HG02973 (cell line): Measurements from ENCODE around the gene KLK2.

Source experiments
- ATAC-seq: cut with Tn5 transposase; IDR thresholded peaks from one replicate; pipeline ENCODE4 v1.9.1; 2021; ENCODE audit warnings: moderate library complexity; ENCODE audit not compliant: unreplicated experiment

The KLK2 gene

DNA sequence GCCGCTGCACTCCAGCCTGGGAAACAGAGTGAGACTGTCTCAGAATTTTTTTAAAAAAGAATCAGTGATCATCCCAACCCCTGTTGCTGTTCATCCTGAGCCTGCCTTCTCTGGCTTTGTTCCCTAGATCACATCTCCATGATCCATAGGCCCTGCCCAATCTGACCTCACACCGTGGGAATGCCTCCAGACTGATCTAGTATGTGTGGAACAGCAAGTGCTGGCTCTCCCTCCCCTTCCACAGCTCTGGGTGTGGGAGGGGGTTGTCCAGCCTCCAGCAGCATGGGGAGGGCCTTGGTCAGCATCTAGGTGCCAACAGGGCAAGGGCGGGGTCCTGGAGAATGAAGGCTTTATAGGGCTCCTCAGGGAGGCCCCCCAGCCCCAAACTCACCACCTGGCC lies at the start of gene KLK2:
KLK2 (plus strand) TSS at position 384 of the 400 bp plus-strand sequence. CDS start 35 bp downstream, outside the sequence.
- ATAC-seq, result no peak

GRCh38 chr19:50826492-50827240 lies 46.6 kb upstream of the KLK2 start:
- ATAC-seq, result no peak

DNA sequence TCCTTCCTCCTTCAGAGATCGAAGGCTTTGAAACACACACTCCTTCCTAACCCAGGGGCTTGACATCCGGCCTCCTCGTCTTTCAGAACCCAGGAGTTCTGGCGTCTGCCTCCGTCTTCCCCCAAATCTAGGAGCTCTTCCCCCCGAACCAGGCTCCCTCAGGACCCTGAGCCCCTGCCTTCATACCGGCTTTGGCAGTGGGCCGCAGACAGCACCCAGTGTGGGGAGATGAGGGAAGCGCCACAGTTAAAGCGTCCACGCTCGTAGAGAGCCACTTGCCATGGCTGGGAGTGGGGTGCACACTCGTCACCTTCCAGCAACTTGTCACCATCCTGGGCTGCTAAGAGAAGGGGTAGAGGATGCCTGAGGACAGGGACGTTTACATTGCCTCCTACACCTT lies 45.8 kb upstream of the KLK2 start:
- ATAC-seq, result no peak

DNA sequence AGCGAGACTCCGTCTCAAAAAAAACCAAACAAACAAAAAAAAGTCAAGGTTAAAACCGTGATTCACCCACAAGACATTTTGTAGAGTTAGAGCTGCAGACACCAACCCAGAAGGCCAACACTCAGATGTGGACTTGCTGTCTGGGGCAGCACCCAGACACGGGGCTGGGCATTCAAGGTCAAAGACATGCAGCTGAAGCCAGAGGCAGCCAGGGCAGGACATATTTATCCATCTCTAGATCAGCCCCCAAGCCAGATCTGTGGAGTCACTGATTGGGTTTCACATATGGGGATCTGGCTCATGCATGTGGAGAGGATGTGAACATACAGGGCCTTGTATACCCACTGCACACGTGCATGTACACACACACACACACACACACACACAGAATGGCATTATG lies 43.4 kb upstream of the KLK2 start:
- no peak for ATAC-seq

- ATAC-seq, result no peak
Observed at GRCh38 chr19:50830266-50831025, 42.8 kb upstream of the KLK2 start.

DNA sequence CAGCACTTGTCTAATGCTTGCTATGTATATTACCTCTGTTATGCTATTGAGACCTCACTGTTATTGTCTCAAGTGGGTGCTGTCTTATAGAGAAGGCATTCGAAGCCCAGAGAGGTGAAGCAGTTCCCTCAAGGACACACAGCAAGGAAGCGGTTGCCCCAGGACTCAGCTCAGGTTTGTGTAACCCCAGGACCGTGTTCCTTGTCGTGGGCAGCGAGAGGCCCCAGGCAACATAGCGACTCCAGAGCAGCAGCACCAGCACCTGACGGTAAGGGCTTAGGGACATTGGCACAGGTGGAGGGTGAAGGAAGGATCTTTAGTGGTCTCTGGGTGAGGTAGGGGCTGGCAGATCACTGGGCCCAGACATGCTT lies 42.2 kb upstream of the KLK2 start:
- no peak for ATAC-seq

GRCh38 chr19:50832666-50833065 lies 40.6 kb upstream of the KLK2 start:
- no peak for ATAC-seq

DNA sequence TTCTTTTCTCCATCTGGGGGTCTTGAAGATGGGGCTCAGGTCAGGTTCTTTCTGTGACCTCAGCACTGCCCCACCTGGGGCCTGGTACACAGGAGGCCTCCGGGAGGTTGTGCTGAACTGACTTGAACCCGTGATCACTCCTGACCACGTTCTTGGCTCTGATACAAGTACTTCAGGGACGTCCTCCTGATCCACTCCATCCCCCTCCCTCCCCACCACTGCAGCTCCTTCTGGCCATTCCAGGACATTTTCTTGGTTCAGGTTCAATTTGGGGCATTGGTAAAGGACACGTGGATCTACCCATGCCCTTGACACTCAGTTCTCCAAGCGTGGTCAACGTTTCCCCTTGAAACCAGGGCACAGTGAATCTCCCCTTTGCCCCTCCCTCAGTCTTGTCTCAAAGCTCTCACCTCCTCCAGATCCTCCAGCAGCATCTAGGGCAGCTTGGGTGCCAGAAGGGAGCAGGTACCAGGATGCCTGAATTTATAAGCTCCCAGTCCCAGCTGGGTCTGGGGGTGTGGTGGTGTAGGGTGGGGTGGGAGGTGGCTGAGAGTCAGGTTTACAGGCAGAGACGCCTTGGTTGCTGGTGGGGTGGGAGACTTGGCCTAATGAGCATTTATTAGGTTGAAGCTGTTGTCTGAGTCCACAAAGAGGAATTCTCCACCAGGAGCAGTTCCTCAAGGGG lies 40.0 kb upstream of the KLK2 start, which contains the start of gene KLK15:
KLK15 (minus strand) TSS at position 458 of the 685 bp plus-strand sequence. CDS start 2,082 bp downstream, outside the sequence.
- no peak for ATAC-seq

GRCh38 chr19:50833802-50834167 lies 39.5 kb upstream of the KLK2 start:
- no peak for ATAC-seq

DNA sequence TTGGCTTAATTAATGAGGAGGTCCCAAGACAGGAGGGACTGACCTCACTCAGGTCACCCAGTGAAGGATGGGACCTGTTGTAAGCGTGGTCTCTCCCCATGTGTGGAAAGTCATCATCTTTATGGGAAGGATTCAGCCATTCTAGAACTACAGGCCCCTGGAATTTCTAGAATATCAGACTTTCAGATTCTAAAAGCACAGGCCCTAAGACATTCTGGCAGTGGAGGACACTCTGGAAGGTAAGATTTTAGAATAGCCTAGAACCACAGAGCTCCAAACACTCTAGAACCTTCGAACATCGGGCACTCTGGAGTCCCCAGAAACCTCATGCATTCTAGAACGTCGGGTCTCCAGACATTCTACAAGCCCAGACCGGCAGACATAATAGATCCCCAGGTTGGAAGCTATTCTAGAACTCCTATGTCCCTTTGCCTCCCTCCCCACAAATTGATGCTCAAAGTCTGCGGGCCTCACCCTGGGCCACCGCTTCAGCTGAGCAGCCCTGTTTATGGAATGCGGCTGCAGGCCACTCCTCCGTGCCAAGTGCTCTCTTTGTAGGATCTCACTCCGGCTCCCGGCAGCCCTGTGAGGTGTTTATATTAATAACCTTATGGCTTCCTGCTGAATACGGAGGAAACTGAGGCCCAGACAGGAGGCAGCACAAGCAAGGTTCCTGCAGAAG lies 38.0 kb upstream of the KLK2 start:
- ATAC-seq, result no peak

GRCh38 chr19:50835785-50836542 lies 37.3 kb upstream of the KLK2 start:
- no peak for ATAC-seq

DNA sequence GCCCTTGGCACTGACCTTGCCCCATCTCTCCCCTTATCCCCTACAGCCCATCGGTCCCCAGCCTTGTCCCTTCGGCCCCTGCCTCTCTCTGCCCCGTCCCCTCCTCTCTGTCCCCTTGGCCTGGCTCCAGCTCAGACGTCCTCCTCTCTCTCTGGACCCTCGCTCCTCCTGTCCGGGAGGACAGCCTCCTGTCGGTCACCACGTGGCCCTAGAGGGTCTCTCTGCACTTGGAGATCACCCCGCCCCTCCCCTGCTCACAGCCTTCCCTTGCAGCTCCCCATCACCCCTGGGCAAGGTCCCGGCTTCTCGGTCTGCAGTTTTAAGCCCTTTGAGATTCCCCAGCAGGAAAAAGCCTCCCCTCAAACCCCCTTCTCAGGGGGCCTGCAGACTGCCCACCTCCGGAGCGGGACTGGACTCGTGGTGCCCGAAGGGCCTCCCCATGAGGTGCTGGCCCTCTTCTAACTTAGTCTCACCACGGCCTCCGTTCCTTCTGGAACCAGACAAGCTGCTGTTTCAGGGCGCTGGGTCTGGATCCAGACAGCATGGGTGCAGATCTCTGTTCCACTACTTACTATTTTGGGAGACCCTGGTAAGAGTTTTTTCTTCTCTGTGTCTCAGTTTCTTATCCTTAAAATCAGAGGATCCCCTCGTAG lies 36.6 kb upstream of the KLK2 start:
- no peak for ATAC-seq

DNA sequence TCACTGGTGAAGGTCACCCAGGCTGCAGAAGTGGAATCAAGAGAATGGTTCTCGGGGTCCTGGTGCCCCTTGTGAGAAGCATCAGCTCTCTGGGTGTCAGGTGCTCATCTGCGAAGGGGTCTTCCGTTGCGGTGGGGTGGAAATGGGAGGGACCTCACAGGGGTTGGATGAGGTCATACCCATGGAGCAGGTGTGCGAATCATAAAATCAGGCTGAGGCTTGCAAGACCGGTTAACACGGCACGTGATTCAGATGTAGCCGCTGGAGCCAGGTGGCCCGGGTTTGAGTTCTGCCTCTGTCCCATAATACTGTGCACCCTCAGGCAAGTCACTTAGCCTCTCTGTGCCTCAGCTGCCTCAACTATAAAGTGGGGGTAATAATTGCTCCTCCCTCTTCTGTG lies 35.9 kb upstream of the KLK2 start:
- no peak for ATAC-seq

DNA sequence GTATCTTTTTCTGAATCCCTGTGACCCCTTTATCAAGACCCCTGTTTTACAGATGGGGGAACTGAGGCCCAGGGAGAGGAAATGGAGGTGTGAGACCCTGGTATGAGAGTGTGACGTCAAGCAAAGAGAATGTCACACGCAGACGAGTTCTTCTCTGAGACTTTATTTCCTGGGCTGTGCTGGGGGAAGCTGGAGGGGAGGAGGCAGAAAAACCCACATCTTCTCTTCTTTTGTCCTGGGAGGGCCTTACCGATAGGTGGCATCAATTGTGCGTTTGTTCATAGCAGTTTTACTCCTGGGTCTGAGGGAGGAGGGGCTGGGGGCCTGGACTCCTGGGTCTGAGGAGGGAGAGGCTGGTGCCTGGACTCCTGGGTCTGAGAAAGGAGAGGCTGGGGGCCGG lies 35.0 kb upstream of the KLK2 start:
- no peak for ATAC-seq

GRCh38 chr19:50839712-50840655 lies 33.3 kb upstream of the KLK2 start:
- ATAC-seq, result no peak

- no peak for ATAC-seq
Observed at GRCh38 chr19:50842130-50842529, 31.1 kb upstream of the KLK2 start.

- ATAC-seq, result no peak
Observed at GRCh38 chr19:50843205-50843604, 30.0 kb upstream of the KLK2 start.

DNA sequence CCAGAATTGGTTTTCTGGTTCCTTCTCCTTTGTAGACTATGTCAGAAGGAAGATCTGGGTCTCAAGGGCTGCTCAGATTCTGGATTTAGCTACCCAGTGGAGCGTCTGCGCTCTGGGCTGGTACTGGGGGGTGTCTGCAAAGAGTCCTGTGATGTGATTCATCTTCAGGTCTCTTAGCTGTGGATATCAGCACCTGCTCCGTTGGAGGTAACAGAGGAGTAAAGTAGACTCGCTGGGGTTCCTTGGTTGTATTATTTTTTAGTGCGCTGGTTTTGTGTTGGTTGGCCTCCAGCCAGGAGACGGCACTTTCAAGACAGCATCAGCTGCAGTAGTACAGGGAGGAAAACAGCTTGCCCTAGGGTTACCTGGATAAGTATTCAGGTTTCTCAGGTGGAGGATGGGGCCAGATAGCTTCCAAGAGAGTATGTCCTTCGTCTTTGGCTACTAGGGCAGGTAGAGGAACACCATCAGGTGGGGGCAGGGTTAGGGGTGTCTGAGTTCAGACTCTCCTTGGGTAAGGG lies 29.5 kb upstream of the KLK2 start:
- ATAC-seq, result no peak
